HG02884 (cell line): ENCODE results near the gene UBE2B.
"Not testable (repeated sequence)": the region's sequence is repeated elsewhere in the genome, so short reads cannot be mapped to it uniquely, and the experiment has no call there.

ENCODE experiments used
- ATAC-seq: cut with Tn5 transposase; IDR thresholded peaks from one replicate; pipeline ENCODE4 v1.9.1; 2021; ENCODE audit warnings: mild to moderate bottlenecking, moderate library complexity; ENCODE audit not compliant: unreplicated experiment

UBE2B gene

GRCh38 chr5:134370871-134371833 is at the start of gene UBE2B:
Gene UBE2B, plus strand, starts transcription at chr5:134371569. Its CDS starts 27 bp downstream, at chr5:134371596.
- ATAC-seq: peak; percentile 71

DNA sequence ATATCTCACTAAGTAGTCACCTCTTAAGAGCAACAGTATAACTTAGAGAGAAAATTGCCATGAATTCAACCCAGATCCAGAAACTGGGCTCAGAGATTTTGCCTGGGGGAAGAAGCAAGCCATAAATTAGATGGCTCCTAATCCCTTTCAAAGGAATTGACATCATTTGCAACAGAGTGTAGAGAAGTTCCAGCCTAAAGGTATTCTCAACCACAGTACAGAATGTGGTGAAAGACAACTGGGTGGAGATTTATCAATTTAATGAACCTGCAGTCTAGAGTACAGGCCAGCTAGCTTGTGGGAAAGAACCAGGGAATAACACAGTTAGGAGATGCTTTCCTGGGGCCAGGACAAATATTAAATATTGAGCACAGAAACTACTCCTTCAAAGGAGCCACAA is 44.0 kb upstream of the UBE2B start:
- no peak for ATAC-seq

GRCh38 chr5:134328619-134329018 is 42.8 kb upstream of the UBE2B start:
- ATAC-seq: no peak

- ATAC-seq: not testable (repeated sequence)
These were observed 34.5 kb upstream of the UBE2B start for GRCh38 chr5:134336833-134337232.

GRCh38 chr5:134343500-134343899 is 27.9 kb upstream of the UBE2B start:
- not testable (repeated sequence) for ATAC-seq

DNA sequence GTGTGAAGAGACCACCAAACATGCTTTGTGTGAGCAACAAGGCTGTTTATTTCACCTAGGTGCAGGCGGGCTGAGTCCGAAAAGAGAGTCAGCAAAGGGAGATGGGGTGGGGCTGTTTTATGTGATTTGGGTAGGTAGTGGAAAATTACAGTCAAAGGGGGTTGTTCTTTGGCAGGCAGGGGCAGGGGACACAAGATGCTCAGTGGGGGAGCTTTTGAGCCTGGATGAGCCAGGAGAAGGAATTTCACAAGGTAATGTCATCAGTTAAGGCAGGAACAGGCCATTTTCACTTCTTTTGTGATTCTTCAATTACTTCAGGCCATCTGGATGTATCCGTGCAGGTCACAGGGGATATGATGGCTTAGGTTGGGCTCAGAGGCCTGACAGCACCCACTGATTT is 25.9 kb upstream of the UBE2B start:
- ATAC-seq: not testable (repeated sequence)

DNA sequence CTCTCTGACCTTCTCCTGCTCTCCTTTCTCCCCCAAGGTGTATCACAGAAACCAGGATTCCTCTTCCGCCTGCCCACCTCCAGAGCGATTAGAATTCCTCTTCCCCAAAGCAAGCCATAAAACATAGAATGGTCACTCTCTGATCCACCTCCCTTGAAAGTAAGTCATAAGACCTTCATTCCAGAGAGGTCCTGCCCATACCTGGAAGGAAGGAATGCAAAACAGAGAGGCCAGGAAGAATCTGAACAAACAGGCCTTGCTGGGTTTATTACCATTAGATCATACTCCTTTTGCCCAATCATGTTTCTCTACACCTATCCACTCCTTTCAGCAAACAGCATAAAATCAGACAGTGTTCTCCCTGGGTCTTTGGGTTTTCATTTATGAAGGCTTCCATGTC is 25.4 kb upstream of the UBE2B start:
- no peak for ATAC-seq

- ATAC-seq: no peak
These were observed 21.9 kb upstream of the UBE2B start for GRCh38 chr5:134349463-134349862.

GRCh38 chr5:134355681-134356080 is 15.7 kb upstream of the UBE2B start:
- no peak for ATAC-seq

DNA sequence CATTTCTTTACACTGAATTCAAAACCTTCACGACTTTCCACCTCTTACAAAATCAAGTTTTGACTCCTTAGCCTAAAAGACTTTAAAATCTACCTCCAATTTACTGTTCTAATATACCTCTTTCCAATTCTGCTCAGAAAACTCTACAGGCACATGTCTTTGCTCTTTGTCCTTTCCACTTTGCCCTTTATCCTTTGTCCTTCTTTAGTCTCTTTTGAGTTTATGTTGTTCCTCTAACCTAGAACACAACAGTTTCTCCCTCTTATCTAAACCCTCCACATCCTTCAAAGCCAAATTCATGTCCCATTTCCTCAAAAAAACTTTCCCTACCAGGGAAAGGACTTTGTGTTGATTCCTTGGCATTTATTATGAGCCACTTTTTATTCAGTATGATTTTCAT is 5.8 kb upstream of the UBE2B start:
- no peak for ATAC-seq

DNA sequence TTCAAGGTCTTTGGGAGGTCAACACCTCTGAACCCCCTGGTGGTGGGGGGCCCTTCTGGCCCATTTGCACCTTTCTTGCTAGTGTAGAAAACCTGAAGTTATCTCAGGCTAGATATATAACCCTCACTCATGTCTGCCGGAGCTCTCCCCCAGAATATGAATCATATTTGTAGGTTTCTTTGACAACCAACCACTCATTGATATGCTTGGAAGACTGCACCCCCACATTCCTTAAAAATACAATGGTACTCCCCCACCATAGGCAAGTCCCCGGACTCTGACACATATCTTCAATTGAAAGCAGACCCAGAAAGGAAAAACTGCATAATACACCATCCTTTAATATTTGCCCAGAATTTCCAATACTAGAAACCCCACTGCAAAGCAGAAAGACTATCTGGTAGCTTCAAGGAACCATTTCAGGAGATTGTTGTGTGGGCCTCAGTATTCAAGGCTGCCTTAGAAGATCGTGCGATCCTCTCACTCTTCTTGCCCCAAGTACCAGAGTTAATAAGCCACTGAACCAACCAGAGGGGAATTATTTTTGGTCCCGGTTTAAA is 978 bp upstream of the UBE2B start:
- ATAC-seq: peak; percentile 1

GRCh38 chr5:134371834-134372340 is 518 bp downstream of the UBE2B start:
- ATAC-seq: no peak

DNA sequence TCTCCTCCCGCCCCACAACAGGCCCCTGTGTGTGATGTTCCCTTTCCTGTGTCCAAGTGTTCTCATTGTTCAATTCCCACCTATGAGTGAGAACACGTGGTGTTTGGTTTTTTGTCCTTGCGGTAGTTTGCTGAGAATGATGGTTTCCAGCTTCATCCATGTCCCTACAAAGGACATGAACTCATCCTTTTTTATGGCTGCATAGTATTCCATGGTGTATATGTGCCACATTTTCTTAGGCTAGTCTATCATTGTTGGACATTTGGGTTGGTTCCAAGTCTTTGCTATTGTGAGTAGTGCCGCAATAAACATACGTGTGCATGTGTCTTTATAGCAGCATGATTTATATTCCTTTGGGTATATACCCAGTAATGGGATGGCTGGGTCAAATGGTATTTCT is 2.3 kb downstream of the UBE2B start:
- not testable (repeated sequence) for ATAC-seq

DNA sequence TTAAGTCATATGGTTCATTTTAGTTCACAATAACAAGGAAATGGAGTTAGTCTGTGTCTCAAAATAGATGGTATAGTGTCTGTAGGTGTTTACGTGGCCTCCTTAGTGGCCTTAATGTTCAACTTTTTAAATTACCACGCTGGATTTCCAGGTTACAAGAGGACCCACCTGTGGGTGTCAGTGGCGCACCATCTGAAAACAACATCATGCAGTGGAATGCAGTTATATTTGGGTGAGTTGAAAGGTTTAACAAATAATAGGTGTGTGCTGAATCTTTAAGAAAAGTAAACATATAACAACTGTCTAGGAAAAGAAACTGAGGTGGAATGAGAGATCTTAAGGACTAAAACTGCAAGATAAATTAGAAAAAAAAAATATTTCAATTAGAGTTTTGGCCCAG is 2.9 kb downstream of the UBE2B start:
- no peak for ATAC-seq

- ATAC-seq: no peak
These were observed 9.0 kb downstream of the UBE2B start for GRCh38 chr5:134380346-134380745.

DNA sequence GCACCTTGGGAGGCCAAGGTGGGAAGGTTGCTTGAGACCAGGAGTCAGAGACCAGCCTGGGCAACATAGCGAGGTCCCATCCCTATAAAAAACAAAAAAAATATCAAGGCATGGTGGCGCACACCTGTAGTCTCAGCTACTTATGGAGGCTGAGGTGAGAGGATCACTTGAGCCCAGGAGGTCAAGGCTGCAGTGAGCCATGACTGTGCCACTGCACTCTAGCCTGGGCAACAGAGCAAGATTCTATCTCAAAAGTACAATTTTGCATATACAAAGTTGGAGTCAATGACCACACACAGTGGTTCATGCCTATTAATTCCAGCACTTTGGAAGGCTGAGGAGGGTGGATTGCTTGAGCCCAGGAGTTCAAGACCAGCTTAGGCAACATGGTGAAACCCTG is 10.8 kb downstream of the UBE2B start:
- not testable (repeated sequence) for ATAC-seq

DNA sequence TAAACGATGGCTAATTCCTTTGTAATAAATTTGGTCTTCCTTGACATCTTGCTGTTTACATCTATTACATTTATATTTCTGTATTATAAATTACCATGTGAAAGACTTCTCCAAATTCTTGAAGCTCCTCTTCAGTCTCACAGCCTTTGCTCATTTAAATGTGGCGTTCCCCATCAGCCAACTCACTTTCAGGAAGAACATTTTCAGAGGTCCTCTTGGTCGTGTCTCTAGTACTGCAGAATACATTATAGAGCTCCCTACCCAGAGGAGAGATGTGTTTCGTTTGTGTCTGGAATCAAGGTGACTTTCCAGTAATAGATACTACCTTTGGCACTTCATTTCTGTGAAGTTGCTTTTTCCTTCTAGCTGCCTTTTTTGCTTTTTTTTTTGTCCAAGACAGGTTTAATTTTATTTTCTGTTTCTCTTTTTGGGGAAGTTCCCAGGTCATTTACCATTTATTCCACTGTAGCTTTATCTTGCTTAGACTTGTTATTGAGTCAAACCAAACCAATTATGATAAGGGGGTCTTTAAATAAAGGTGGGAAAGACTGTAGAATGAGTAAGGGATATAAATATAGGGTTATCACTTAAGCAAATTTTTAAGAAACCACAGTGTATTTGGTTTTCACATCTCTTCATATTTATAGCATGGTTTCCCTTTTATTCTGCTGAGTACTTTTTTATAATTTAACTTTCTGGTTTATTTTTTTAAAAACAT is 12.8 kb downstream of the UBE2B start:
- no peak for ATAC-seq

- ATAC-seq: no peak
These were observed 16.1 kb downstream of the UBE2B start for GRCh38 chr5:134387443-134387842.

DNA sequence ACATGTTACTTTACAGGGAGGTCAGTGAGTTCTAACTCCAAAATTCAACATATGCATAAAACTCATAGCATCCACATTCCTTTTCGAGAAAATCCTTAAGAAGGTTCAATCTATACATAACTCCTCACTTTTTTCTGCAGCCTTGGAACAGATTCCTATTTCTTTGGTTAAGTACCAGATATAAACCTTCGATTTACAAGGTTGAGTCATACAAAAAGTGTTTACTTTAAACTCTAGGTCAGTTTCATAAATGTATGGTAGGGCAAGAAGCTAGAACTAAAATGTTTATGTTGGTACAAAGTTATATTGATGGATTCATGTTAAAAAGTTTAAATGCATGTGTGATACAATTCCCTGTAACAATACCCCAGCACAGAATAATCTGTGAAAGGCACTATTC is 20.9 kb downstream of the UBE2B start:
- ATAC-seq: no peak

DNA sequence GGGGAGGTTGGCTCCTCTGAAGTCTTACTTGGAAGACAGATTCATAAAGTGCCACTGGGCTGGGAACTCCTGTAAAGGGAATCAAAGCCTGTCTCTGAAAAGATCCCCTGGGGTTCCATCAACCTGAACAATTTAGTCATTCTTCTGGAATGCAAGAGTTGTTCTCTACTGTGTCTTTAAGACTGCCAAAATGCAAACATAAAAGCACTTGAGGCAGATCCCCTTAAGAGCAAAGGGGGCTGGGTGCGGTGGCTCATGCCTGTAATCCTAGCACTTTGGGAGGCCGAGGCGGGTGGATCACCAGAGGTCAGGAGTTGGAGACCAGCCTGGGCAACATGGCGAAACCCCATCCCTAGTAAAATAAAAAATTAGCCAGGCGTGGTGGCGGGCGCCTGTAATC is 23.6 kb downstream of the UBE2B start:
- ATAC-seq: no peak

- ATAC-seq: no peak
These were observed 24.9 kb downstream of the UBE2B start for GRCh38 chr5:134396274-134396673.
